Renal pelvis (tissue), 4 donors: Measurements from ENCODE around the gene HSPA8. TPM values are rescaled to one million over a fixed set of nuclear protein-coding genes. Genes with fewer than 3 reads are reported as not detected.

Experiments
- DNase-seq: peaks from one replicate; pipeline ENCODE4 v3.0.0-alpha.2; 2013
- polyA plus RNA-seq, 3 donors: library from polyadenylated mRNA; unstranded; fragments of 120-200 nt; gene quantifications; one replicate each; pipeline ENCODE4 v1.2.1, GENCODE V29; 2013; ENCODE audit not compliant: insufficient read length in 3 of 3

The HSPA8 gene
- polyA plus RNA-seq, 3 donors, result 1,151 to 1,482 (median 1,389) TPM

- no peak for DNase-seq
Observed at GRCh38 chr11:123057661-123058305, 4.2 kb downstream of the HSPA8 start.

- DNase-seq, result no peak
Observed at GRCh38 chr11:123056835-123057491, 5.0 kb downstream of the HSPA8 start.

GRCh38 chr11:123055191-123055901 lies 6.6 kb downstream of the HSPA8 start:
- DNase-seq, result no peak

GRCh38 chr11:123054301-123055065 lies 7.5 kb downstream of the HSPA8 start:
- DNase-seq, result peak; percentile 74

- DNase-seq, result no peak
Observed at GRCh38 chr11:123052901-123053721, 8.8 kb downstream of the HSPA8 start.

GRCh38 chr11:123051634-123052033 lies 10.3 kb downstream of the HSPA8 start:
- DNase-seq, result no peak

- DNase-seq, result no peak
Observed at GRCh38 chr11:123051146-123051545, 10.8 kb downstream of the HSPA8 start.

- no peak for DNase-seq
Observed at GRCh38 chr11:123047947-123048293, 14.0 kb downstream of the HSPA8 start.

- DNase-seq, result no peak
Observed at GRCh38 chr11:123047266-123047946, 14.5 kb downstream of the HSPA8 start.

GRCh38 chr11:123046473-123047259 lies 15.3 kb downstream of the HSPA8 start:
- no peak for DNase-seq

- DNase-seq, result no peak
Observed at GRCh38 chr11:123045101-123045500, 16.8 kb downstream of the HSPA8 start.

- DNase-seq, result no peak
Observed at GRCh38 chr11:123041185-123041584, 20.8 kb downstream of the HSPA8 start.

- DNase-seq, result no peak
Observed at GRCh38 chr11:123040111-123040432, 21.9 kb downstream of the HSPA8 start.

GRCh38 chr11:123035831-123036230 lies 26.1 kb downstream of the HSPA8 start:
- DNase-seq, result no peak

GRCh38 chr11:123034597-123034996 lies 27.3 kb downstream of the HSPA8 start:
- no peak for DNase-seq

GRCh38 chr11:123033895-123034294 lies 28.0 kb downstream of the HSPA8 start:
- DNase-seq, result peak; percentile 9

- no peak for DNase-seq
Observed at GRCh38 chr11:123030517-123030916, 31.4 kb downstream of the HSPA8 start.

- DNase-seq, result no peak
Observed at GRCh38 chr11:123020968-123021367, 41.0 kb downstream of the HSPA8 start.

- no peak for DNase-seq
Observed at GRCh38 chr11:123018702-123019101, 43.2 kb downstream of the HSPA8 start.

- no peak for DNase-seq
Observed at GRCh38 chr11:123011510-123011909, 50.4 kb downstream of the HSPA8 start.
